Muscle layer of duodenum (tissue), 2 donors: ENCODE results near the gene IGSF9.

ENCODE experiments used
- H3K27ac ChIP-seq: one replicate; pipeline ENCODE4 v1.7.0; 2013; ENCODE audit warnings: mild to moderate bottlenecking, low read length
- H3K27me3 ChIP-seq: one replicate; pipeline ENCODE4 v1.7.0; 2013; ENCODE audit warnings: low read depth, mild to moderate bottlenecking, control low read depth, low read length
- H3K36me3 ChIP-seq, 2 donors: one replicate each; pipeline ENCODE4 v1.7.0; 2013; ENCODE audit warnings: low read length in 2 of 2, control low read depth in 1 of 2, mild to moderate bottlenecking in 1 of 2; ENCODE audit not compliant: insufficient read depth in 2 of 2, control insufficient read depth in 1 of 2
- H3K4me1 ChIP-seq, 2 donors: one replicate each; pipeline ENCODE4 v1.7.0; 2013; ENCODE audit warnings: low read length in 2 of 2, mild to moderate bottlenecking in 2 of 2, control low read depth in 1 of 2, moderate library complexity in 1 of 2; ENCODE audit not compliant: insufficient read depth in 2 of 2, control insufficient read depth in 1 of 2
- H3K4me3 ChIP-seq, 2 donors: one replicate each; pipeline ENCODE4 v1.7.0; 2013; ENCODE audit warnings: low read length in 2 of 2, low read depth in 1 of 2, mild to moderate bottlenecking in 1 of 2
- H3K9me3 ChIP-seq, 2 donors: one replicate each; pipeline ENCODE4 v1.7.0; 2013; ENCODE audit warnings: low read length in 2 of 2, control low read depth in 1 of 2, mild to moderate bottlenecking in 1 of 2; ENCODE audit not compliant: control insufficient read depth in 1 of 2
- donor health status: healthy.

The IGSF9 gene

GRCh38 chr1:159944623-159945455 lies 574 bp downstream of the IGSF9 start:
- Histone ChIP-seq H3K9me3 (no peaks in the 10 kb centered on the region), H3K27ac (no peak overlapping the region), H3K36me3 (no peaks in the 10 kb centered on the region), H3K4me1 (peaks cover 0 to 14% of the 10 kb centered on the region in 2 donors), H3K4me3 (peak overlapping the region; percentile 43 to 70), H3K27me3 (peaks cover 5% of the 10 kb centered on the region)

GRCh38 chr1:159943908-159944622 lies 1.3 kb downstream of the IGSF9 start:
- Histone ChIP-seq H3K4me3 (no peak overlapping the region), H3K4me1 (peaks cover 0 to 14% of the 10 kb centered on the region in 2 donors), H3K27me3 (peaks cover 5% of the 10 kb centered on the region), H3K27ac (no peak overlapping the region), H3K36me3 (no peaks in the 10 kb centered on the region), H3K9me3 (no peaks in the 10 kb centered on the region)

- no peaks in the 10 kb centered on the region for H3K36me3 ChIP-seq
- no peak overlapping the region for H3K4me3 ChIP-seq
- H3K4me1 ChIP-seq: peaks cover 0 to 14% of the 10 kb centered on the region in 2 donors
- H3K27me3 ChIP-seq: peaks cover 5% of the 10 kb centered on the region
- no peaks in the 10 kb centered on the region for H3K9me3 ChIP-seq
- no peak overlapping the region for H3K27ac ChIP-seq
These were observed 2.2 kb downstream of the IGSF9 start for GRCh38 chr1:159943278-159943640.

GRCh38 chr1:159942632-159943277 lies 2.7 kb downstream of the IGSF9 start:
- Histone ChIP-seq H3K27me3 (peaks cover 5% of the 10 kb centered on the region), H3K4me1 (peaks cover 0 to 14% of the 10 kb centered on the region in 2 donors), H3K27ac (no peak overlapping the region), H3K36me3 (no peaks in the 10 kb centered on the region), H3K4me3 (no peak overlapping the region), H3K9me3 (no peaks in the 10 kb centered on the region)

- Histone ChIP-seq H3K27me3 (peaks cover 5% of the 10 kb centered on the region), H3K36me3 (no peaks in the 10 kb centered on the region), H3K4me1 (peaks cover 3 to 14% of the 10 kb centered on the region in 2 donors), H3K9me3 (no peaks in the 10 kb centered on the region), H3K27ac (no peak overlapping the region), H3K4me3 (no peak overlapping the region)
These were observed 3.5 kb downstream of the IGSF9 start for GRCh38 chr1:159941591-159942560.

GRCh38 chr1:159941141-159941540 lies 4.3 kb downstream of the IGSF9 start:
- Histone ChIP-seq H3K27me3 (peaks cover 5% of the 10 kb centered on the region), H3K4me1 (peaks cover 3 to 19% of the 10 kb centered on the region in 2 donors), H3K36me3 (no peaks in the 10 kb centered on the region), H3K27ac (no peak overlapping the region), H3K4me3 (no peak overlapping the region), H3K9me3 (no peaks in the 10 kb centered on the region)

GRCh38 chr1:159940006-159940620 lies 5.3 kb downstream of the IGSF9 start:
- Histone ChIP-seq H3K9me3 (no peaks in the 10 kb centered on the region), H3K27me3 (peaks cover 5% of the 10 kb centered on the region), H3K4me1 (peaks cover 3 to 11% of the 10 kb centered on the region in 2 donors), H3K4me3 (no peak overlapping the region), H3K27ac (no peak overlapping the region), H3K36me3 (no peaks in the 10 kb centered on the region)

GRCh38 chr1:159939678-159940002 lies 5.8 kb downstream of the IGSF9 start:
- Histone ChIP-seq H3K4me1 (peaks cover 3 to 7% of the 10 kb centered on the region in 2 donors), H3K36me3 (no peaks in the 10 kb centered on the region), H3K4me3 (no peak overlapping the region), H3K9me3 (no peaks in the 10 kb centered on the region), H3K27me3 (peaks cover 5% of the 10 kb centered on the region), H3K27ac (no peak overlapping the region)

- Histone ChIP-seq H3K27ac (no peak overlapping the region), H3K27me3 (peaks cover 3% of the 10 kb centered on the region), H3K4me1 (peaks cover 3 to 7% of the 10 kb centered on the region in 2 donors), H3K9me3 (no peaks in the 10 kb centered on the region), H3K36me3 (no peaks in the 10 kb centered on the region), H3K4me3 (no peak overlapping the region)
These were observed 6.3 kb downstream of the IGSF9 start for GRCh38 chr1:159938905-159939677.
